Vagina (tissue), 2 donors: ENCODE results near the gene ZFHX3.

Experiments used
- POLR2A ChIP-seq, 2 donors: fragments of 450-650 bp; IDR thresholded peaks; one replicate each; pipeline ENCODE4 v1.6.1; 2017; ENCODE audit warnings: antibody characterized with exemption in 2 of 2, mild to moderate bottlenecking in 2 of 2, moderate library complexity in 2 of 2
- TF ChIP-seq, protein P1 (sequence below), 3 experiments: fragments of 450-650 bp in 2 of 3; fragments of 200-600 bp in 1 of 3; sonication (generic) in 1 of 3; IDR thresholded peaks; one replicate each; pipeline ENCODE4 v1.5.1; 2017 to 2019; ENCODE audit warnings: antibody characterized with exemption in 3 of 3, mild to moderate bottlenecking in 2 of 3, moderate library complexity in 2 of 3

DNA sequence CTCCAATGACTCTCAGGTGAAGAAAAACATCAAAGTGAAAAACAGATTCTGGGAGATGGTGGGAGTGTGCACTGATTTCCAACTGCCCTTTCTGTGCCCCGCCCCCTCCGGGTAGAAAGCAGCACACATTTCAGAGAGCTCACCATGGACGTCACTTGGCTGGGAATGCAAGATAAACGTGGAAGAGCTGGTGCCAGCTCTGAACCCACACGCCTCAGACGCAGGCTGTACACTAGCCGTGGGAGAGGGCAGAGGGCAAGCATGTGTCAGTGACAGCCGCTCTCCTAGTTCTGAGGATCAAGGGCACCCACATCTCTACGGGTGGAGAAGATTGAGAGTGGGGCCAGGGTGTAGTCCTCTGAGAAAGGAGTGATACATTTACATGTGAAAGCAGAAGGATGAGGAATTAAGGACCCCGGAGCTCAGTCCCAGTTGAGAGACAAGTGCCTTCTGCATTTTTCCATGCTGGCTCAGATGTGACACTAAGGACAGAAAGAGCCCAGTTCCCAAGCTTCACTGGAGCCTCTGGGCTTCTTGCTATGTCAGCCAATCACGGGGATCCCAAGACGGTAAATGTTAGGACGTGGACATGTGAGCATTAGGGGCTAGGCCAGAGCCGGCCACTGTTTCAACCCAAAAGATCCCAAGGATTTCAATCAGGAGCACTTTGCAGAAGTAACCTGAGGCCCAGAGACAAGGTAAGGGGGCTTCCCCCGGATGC is 101.3 kb downstream of the ZFHX3 start:
- TF ChIP-seq POLR2A (IDR thresholded peaks at IDR 0.05), result no peak
- TF ChIP-seq, protein P1, sequence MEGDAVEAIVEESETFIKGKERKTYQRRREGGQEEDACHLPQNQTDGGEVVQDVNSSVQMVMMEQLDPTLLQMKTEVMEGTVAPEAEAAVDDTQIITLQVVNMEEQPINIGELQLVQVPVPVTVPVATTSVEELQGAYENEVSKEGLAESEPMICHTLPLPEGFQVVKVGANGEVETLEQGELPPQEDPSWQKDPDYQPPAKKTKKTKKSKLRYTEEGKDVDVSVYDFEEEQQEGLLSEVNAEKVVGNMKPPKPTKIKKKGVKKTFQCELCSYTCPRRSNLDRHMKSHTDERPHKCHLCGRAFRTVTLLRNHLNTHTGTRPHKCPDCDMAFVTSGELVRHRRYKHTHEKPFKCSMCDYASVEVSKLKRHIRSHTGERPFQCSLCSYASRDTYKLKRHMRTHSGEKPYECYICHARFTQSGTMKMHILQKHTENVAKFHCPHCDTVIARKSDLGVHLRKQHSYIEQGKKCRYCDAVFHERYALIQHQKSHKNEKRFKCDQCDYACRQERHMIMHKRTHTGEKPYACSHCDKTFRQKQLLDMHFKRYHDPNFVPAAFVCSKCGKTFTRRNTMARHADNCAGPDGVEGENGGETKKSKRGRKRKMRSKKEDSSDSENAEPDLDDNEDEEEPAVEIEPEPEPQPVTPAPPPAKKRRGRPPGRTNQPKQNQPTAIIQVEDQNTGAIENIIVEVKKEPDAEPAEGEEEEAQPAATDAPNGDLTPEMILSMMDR (IDR thresholded peaks at IDR 0.05), result no peak
